PC-9 (cell line): ENCODE results near the gene RIOK3. TPM values are rescaled to one million over a fixed set of nuclear protein-coding genes. Genes with fewer than 3 reads are reported as not detected.
A peak's percentile ranks its signal among the peaks of the same experiment; 100 is the strongest.

Source experiments
- BruUV-seq: library from RNA; stranded (reverse); fragments of 400-500 nt; replicated peaks from 2 replicates; lab custom pipeline; 2021; lab: Mats Ljungman, UMichigan
- CTCF ChIA-PET: fragments of 300-600 bp; sonication (Branson Sonifier 250); formaldehyde crosslinking; loops from one replicate; lab custom pipeline; 2022; ENCODE audit warnings: antibody characterized with exemption; lab: Charles Lee
- POLR2A ChIA-PET: fragments of 300-600 bp; sonication (Branson Sonifier 250); formaldehyde crosslinking; loops from one replicate; lab custom pipeline; 2022; ENCODE audit warnings: antibody characterized with exemption; ENCODE audit not compliant: unreplicated experiment; lab: Charles Lee
- DNase-seq, 2 experiments: peaks; one replicate each; pipeline versions ENCODE4 v3.0.0 to v3.0.0-alpha.2; 2015 to 2022; ENCODE audit warnings: mixed read lengths in 1 of 2
- H2AFZ ChIP-seq: fragments of 200-600 bp; sonication (generic); 2 replicates; pipeline ENCODE4 v1.8.1; 2017; ENCODE audit warnings: antibody characterized with exemption
- H3F3A ChIP-seq: fragments of 200-600 bp; sonication (generic); 2 replicates; pipeline ENCODE4 v1.8.1; 2017; ENCODE audit warnings: antibody characterized with exemption, mild to moderate bottlenecking, low read depth; ENCODE audit not compliant: insufficient read depth
- H3K27ac ChIP-seq: fragments of 200-600 bp; sonication (generic); 2 replicates; pipeline ENCODE4 v1.6.1; 2016; ENCODE audit warnings: mixed run types
- H3K27me3 ChIP-seq: fragments of 200-600 bp; sonication (generic); 2 replicates; pipeline ENCODE4 v1.6.1; 2016; ENCODE audit warnings: low read depth, mixed run types; ENCODE audit not compliant: insufficient read depth
- H3K36me3 ChIP-seq: fragments of 200-600 bp; sonication (generic); 2 replicates; pipeline ENCODE4 v1.6.1; 2016; ENCODE audit warnings: low read depth, mixed run types
- H3K4me1 ChIP-seq: fragments of 200-600 bp; sonication (generic); replicated peaks from 2 replicates; pipeline ENCODE4 v1.6.1; 2016; ENCODE audit warnings: mixed run types; ENCODE audit not compliant: insufficient read depth
- H3K4me2 ChIP-seq: fragments of 200-600 bp; sonication (generic); 2 replicates; pipeline ENCODE4 v1.6.1; 2017; ENCODE audit warnings: mixed run types
- H3K4me3 ChIP-seq: fragments of 200-600 bp; sonication (generic); 2 replicates; pipeline ENCODE4 v1.6.1; 2016; ENCODE audit warnings: mixed run types
- H3K79me2 ChIP-seq: fragments of 200-600 bp; sonication (generic); 2 replicates; pipeline ENCODE4 v1.6.1; 2017; ENCODE audit warnings: low read depth, mixed run types
- H3K9me2 ChIP-seq: fragments of 200-600 bp; sonication (generic); 2 replicates; pipeline ENCODE4 v1.8.1; 2017; ENCODE audit warnings: mild to moderate bottlenecking; ENCODE audit not compliant: insufficient read depth
- H3K9me3 ChIP-seq: fragments of 200-600 bp; sonication (generic); 2 replicates; pipeline ENCODE4 v1.8.1; 2016; ENCODE audit warnings: low read depth; ENCODE audit not compliant: insufficient read depth
- H4K20me1 ChIP-seq: fragments of 200-600 bp; sonication (generic); 2 replicates; pipeline ENCODE4 v1.8.1; 2017; ENCODE audit not compliant: insufficient read depth
- CTCF ChIP-seq: fragments of 200-600 bp; sonication (generic); conservative IDR thresholded peaks from 2 replicates; pipeline ENCODE4 v1.6.1; 2017; ENCODE audit warnings: mixed run types, antibody characterized with exemption, mild to moderate bottlenecking, moderate library complexity
- EZH2 ChIP-seq: fragments of 200-600 bp; sonication (generic); IDR thresholded peaks from 2 replicates; pipeline ENCODE4 v1.8.0; 2017; ENCODE audit warnings: antibody characterized with exemption, low read depth
- intact Hi-C: fragments of 100-400 bp; cut with micrococcal nuclease; formaldehyde crosslinking; loops from one replicate; pipeline ENCODE4 v1.10.0; 2022; ENCODE audit not compliant: unreplicated experiment
- total RNA-seq: library from RNA; stranded (reverse); gene quantifications from 2 replicates; pipeline ENCODE4 v1.2.3, GENCODE V29; 2021

RIOK3 gene
- total RNA-seq, 1 experiment from 2014 or later, result 39.9 TPM

- intact Hi-C loops, result no loop called here
- TF ChIP-seq EZH2 (no peak), CTCF (no peak)
- BruUV-seq, result no TSS peak
- no peak overlapping the region for H3K4me3 ChIP-seq
- H2AFZ ChIP-seq, result no peak overlapping the region
- H3K79me2 ChIP-seq, result no peaks in the 10 kb centered on the region
- POLR2A ChIA-PET, result no interaction called here
- peaks cover 7% of the 10 kb centered on the region; the same call in 1 of the 2 replicates for H3K36me3 ChIP-seq
- H3K9me2 ChIP-seq, result no peaks in the 10 kb centered on the region
- no peaks in the 10 kb centered on the region for H3K9me3 ChIP-seq
- no peak for DNase-seq
- H3K4me2 ChIP-seq, result no peak overlapping the region
- H3K27ac ChIP-seq, result no peak overlapping the region
- H3F3A ChIP-seq, result peaks cover 10% of the 10 kb centered on the region
- H3K4me1 ChIP-seq, result peaks cover 7% of the 10 kb centered on the region
- CTCF ChIA-PET, result no interaction called here
- H4K20me1 ChIP-seq, result no peaks in the 10 kb centered on the region
- H3K27me3 ChIP-seq, result no peaks in the 10 kb centered on the region
These were observed 71.2 kb downstream of the RIOK3 start for GRCh38 chr18:23524213-23524707.

GRCh38 chr18:23526501-23527063, 73.5 kb downstream of the RIOK3 start:
- intact Hi-C loops, result no loop called here
- DNase-seq, result no peak
- no peak overlapping the region for H3K4me2 ChIP-seq
- H3K27ac ChIP-seq, result no peak overlapping the region
- no peaks in the 10 kb centered on the region for H3K9me2 ChIP-seq
- no peaks in the 10 kb centered on the region for H3K9me3 ChIP-seq
- H3F3A ChIP-seq, result peaks cover 22% of the 10 kb centered on the region
- no peaks in the 10 kb centered on the region for H3K79me2 ChIP-seq
- H2AFZ ChIP-seq, result no peak overlapping the region
- no TSS peak for BruUV-seq
- no peaks in the 10 kb centered on the region for H3K27me3 ChIP-seq
- H4K20me1 ChIP-seq, result no peaks in the 10 kb centered on the region
- TF ChIP-seq CTCF, result no peak
- no peak for TF ChIP-seq EZH2
- H3K4me1 ChIP-seq, result peaks cover 22% of the 10 kb centered on the region
- no peak overlapping the region for H3K4me3 ChIP-seq
- POLR2A ChIA-PET, result interaction anchor here (0.6 kb wide), 1 partner anchor 25 kb away, joined by 5 read pairs; no protein-coding TSS in a partner anchor
- CTCF ChIA-PET, result interaction anchor here (0.7 kb wide), 1 partner anchor 15 kb away, joined by 5 read pairs; no protein-coding TSS in a partner anchor
- peaks cover 14% of the 10 kb centered on the region for H3K36me3 ChIP-seq

GRCh38 chr18:23528580-23529472, 75.7 kb downstream of the RIOK3 start:
- Histone ChIP-seq H3K36me3 (peaks cover 14% of the 10 kb centered on the region), H3K9me3 (no peaks in the 10 kb centered on the region), H3F3A (peaks cover 22% of the 10 kb centered on the region), H3K27ac (peak overlapping the region; percentile 85), H2AFZ (no peak overlapping the region), H4K20me1 (no peaks in the 10 kb centered on the region), H3K4me3 (no peak overlapping the region), H3K79me2 (no peaks in the 10 kb centered on the region), H3K4me2 (peak overlapping the region; percentile 56), H3K4me1 (peaks cover 22% of the 10 kb centered on the region), H3K27me3 (no peaks in the 10 kb centered on the region), H3K9me2 (no peaks in the 10 kb centered on the region)
- no peak for TF ChIP-seq CTCF
- no peak for TF ChIP-seq EZH2
- CTCF ChIA-PET, result no interaction called here
- intact Hi-C loops, result no loop called here
- POLR2A ChIA-PET, result interaction anchor here (0.5 kb wide), 1 partner anchor 611 kb away, joined by 8 read pairs; no protein-coding TSS in a partner anchor
- DNase-seq, result no peak
- no TSS peak for BruUV-seq
